Measurements from ENCODE around the gene P2RY14. TPM values are rescaled to one million over a fixed set of nuclear protein-coding genes. Genes with fewer than 3 reads are reported as not detected.

The P2RY14 gene
- total RNA-seq, 2 donors from 2014 or later = not detected

- H3K27ac ChIP-seq (ENCODE audit: low read depth, low read length) = no peak overlapping the region
- no peak for TF ChIP-seq CTCF (conservative IDR thresholded peaks at IDR 0.05)
- H3K4me3 ChIP-seq (ENCODE audit: low read length) = no peak overlapping the region
- no peak overlapping the region for H3K9ac ChIP-seq (ENCODE audit: extremely low read depth, low read length, poor library complexity, severe bottlenecking)
- Mint-ChIP-seq H3K27me3 (ENCODE audit: insufficient read depth) (no peaks in the 10 kb centered on the region), H3K4me3 (no peak overlapping the region), H3K9me3 (no peaks in the 10 kb centered on the region), H3K27ac (no peak overlapping the region), H3K4me1 (peaks cover 11% of the 10 kb centered on the region), H3K36me3 (ENCODE audit: low read depth) (no peaks in the 10 kb centered on the region)
- no peaks in the 10 kb centered on the region for H3K9me3 ChIP-seq (ENCODE audit: control insufficient read depth, low read length)
- DNase-seq = no peak
- no peaks in the 10 kb centered on the region for H3K27me3 ChIP-seq (ENCODE audit: control insufficient read depth, insufficient read depth, low read length, poor library complexity, severe bottlenecking)
- no peaks in the 10 kb centered on the region for H3K4me1 ChIP-seq (ENCODE audit: control insufficient read depth, insufficient read depth, low read length)
- 94 to 100% methylated on average over 5 of the region's 5 CpGs for WGBS, 2 experiments (ENCODE audit: insufficient coverage in 1 of 2, insufficient read length in 1 of 2)
- no peaks in the 10 kb centered on the region for H3K36me3 ChIP-seq (ENCODE audit: control insufficient read depth, insufficient read depth, low read length)
Observed at GRCh38 chr3:151213881-151214280, 64.5 kb downstream of the P2RY14 start.

- Mint-ChIP-seq H3K27me3 (ENCODE audit: insufficient read depth) (no peaks in the 10 kb centered on the region), H3K36me3 (ENCODE audit: low read depth) (no peaks in the 10 kb centered on the region), H3K4me3 (no peak overlapping the region), H3K9me3 (no peaks in the 10 kb centered on the region), H3K4me1 (peaks cover 10% of the 10 kb centered on the region), H3K27ac (no peak overlapping the region)
- Histone ChIP-seq H3K4me1 (ENCODE audit: control insufficient read depth, insufficient read depth, low read length) (no peaks in the 10 kb centered on the region), H3K36me3 (ENCODE audit: control insufficient read depth, insufficient read depth, low read length) (no peaks in the 10 kb centered on the region), H3K9me3 (ENCODE audit: control insufficient read depth, low read length) (no peaks in the 10 kb centered on the region), H3K27me3 (ENCODE audit: control insufficient read depth, insufficient read depth, low read length, poor library complexity, severe bottlenecking) (no peaks in the 10 kb centered on the region), H3K9ac (ENCODE audit: extremely low read depth, low read length, poor library complexity, severe bottlenecking) (no peak overlapping the region), H3K27ac (ENCODE audit: low read depth, low read length) (no peak overlapping the region), H3K4me3 (ENCODE audit: low read length) (no peak overlapping the region)
- 92 to 98% methylated on average over 4 of the region's 4 CpGs for WGBS, 2 experiments (ENCODE audit: insufficient coverage in 1 of 2, insufficient read length in 1 of 2)
- no peak for TF ChIP-seq CTCF (conservative IDR thresholded peaks at IDR 0.05)
- DNase-seq = no peak
Observed at GRCh38 chr3:151213151-151213550, 65.2 kb downstream of the P2RY14 start.

GRCh38 chr3:151210676-151211381 is 67.5 kb downstream of the P2RY14 start:
- peaks cover 7% of the 10 kb centered on the region for H3K4me1 Mint-ChIP-seq
- H3K9me3 ChIP-seq (ENCODE audit: control insufficient read depth, low read length) = no peaks in the 10 kb centered on the region
- no peak for TF ChIP-seq CTCF (conservative IDR thresholded peaks at IDR 0.05)
- H3K4me3 ChIP-seq (ENCODE audit: low read length) = no peak overlapping the region
- H3K4me3 Mint-ChIP-seq = no peak overlapping the region
- no peak overlapping the region for H3K27ac ChIP-seq (ENCODE audit: low read depth, low read length)
- H3K27ac Mint-ChIP-seq = no peak overlapping the region
- no peak overlapping the region for H3K9ac ChIP-seq (ENCODE audit: extremely low read depth, low read length, poor library complexity, severe bottlenecking)
- H3K9me3 Mint-ChIP-seq = no peaks in the 10 kb centered on the region
- H3K27me3 Mint-ChIP-seq (ENCODE audit: insufficient read depth) = no peaks in the 10 kb centered on the region
- H3K36me3 Mint-ChIP-seq (ENCODE audit: low read depth) = no peaks in the 10 kb centered on the region
- no peaks in the 10 kb centered on the region for H3K27me3 ChIP-seq (ENCODE audit: control insufficient read depth, insufficient read depth, low read length, poor library complexity, severe bottlenecking)
- no peaks in the 10 kb centered on the region for H3K36me3 ChIP-seq (ENCODE audit: control insufficient read depth, insufficient read depth, low read length)
- no peaks in the 10 kb centered on the region for H3K4me1 ChIP-seq (ENCODE audit: control insufficient read depth, insufficient read depth, low read length)
- WGBS, 2 experiments (ENCODE audit: insufficient coverage in 1 of 2, insufficient read length in 1 of 2) = 77 to 84% methylated on average over 3 to 4 of the region's 4 CpGs
- no peak for DNase-seq

Data from endodermal cell (in vitro differentiated cells).